Liver (tissue), 9 donors: ENCODE results near the gene TMBIM1. TPM values are rescaled to one million over a fixed set of nuclear protein-coding genes. Genes with fewer than 3 reads are reported as not detected.
A peak's percentile ranks its signal among the peaks of the same experiment; 100 is the strongest.

Source experiments
- DNase-seq: peaks from one replicate; pipeline ENCODE4 v3.0.0-alpha.2; 2017; ENCODE audit warnings: low spot score
- H3K27ac ChIP-seq, 2 donors: one replicate each; pipeline ENCODE4 v1.7.0; 2013; ENCODE audit warnings: inconsistent platforms in 2 of 2, low read length in 2 of 2, control low read depth in 1 of 2, low read depth in 1 of 2, mild to moderate bottlenecking in 1 of 2
- H3K27me3 ChIP-seq, 4 donors: one replicate each; pipeline versions ENCODE4 v1.6.1 to v1.7.0; 2013; ENCODE audit warnings: low read length in 3 of 4, inconsistent platforms in 1 of 4, mild to moderate bottlenecking in 1 of 4, moderate library complexity in 1 of 4; ENCODE audit not compliant: control insufficient read depth in 4 of 4, insufficient read depth in 4 of 4
- H3K36me3 ChIP-seq, 4 donors: one replicate each; pipeline versions ENCODE4 v1.6.1 to v1.7.0; 2013; ENCODE audit warnings: low read length in 3 of 4, mild to moderate bottlenecking in 3 of 4, low read depth in 1 of 4, moderate library complexity in 1 of 4; ENCODE audit not compliant: control insufficient read depth in 4 of 4, insufficient read depth in 3 of 4
- H3K4me1 ChIP-seq, 4 donors: one replicate each; pipeline versions ENCODE4 v1.6.1 to v1.7.0; 2013; ENCODE audit warnings: low read length in 3 of 4, mild to moderate bottlenecking in 3 of 4, moderate library complexity in 1 of 4; ENCODE audit not compliant: control insufficient read depth in 4 of 4, insufficient read depth in 4 of 4
- H3K4me3 ChIP-seq, 3 donors: one replicate each; pipeline versions ENCODE4 v1.6.1 to v1.7.0; 2013; ENCODE audit warnings: low read length in 3 of 3, control low read depth in 1 of 3, low read depth in 1 of 3, mild to moderate bottlenecking in 1 of 3
- H3K9ac ChIP-seq, 2 donors: one replicate each; pipeline ENCODE4 v1.7.0; 2013; ENCODE audit warnings: low read length in 2 of 2, mild to moderate bottlenecking in 2 of 2, moderate library complexity in 2 of 2, control low read depth in 1 of 2, low read depth in 1 of 2
- H3K9me3 ChIP-seq, 4 donors: one replicate each; pipeline versions ENCODE4 v1.6.1 to v1.7.0; 2013; ENCODE audit warnings: low read length in 3 of 4; ENCODE audit not compliant: control insufficient read depth in 4 of 4
- EGR1 ChIP-seq, 2 donors: IDR thresholded peaks; 2 replicates each; pipeline ENCODE4 v1.6.1; 2016 to 2018; ENCODE audit warnings: antibody characterized with exemption in 2 of 2, low read depth in 2 of 2
- FOXA1 ChIP-seq: IDR thresholded peaks from 2 replicates; pipeline ENCODE4 v1.6.1; 2016; ENCODE audit warnings: antibody characterized with exemption
- FOXA2 ChIP-seq: IDR thresholded peaks from 2 replicates; pipeline ENCODE4 v1.6.1; 2016; ENCODE audit warnings: antibody characterized with exemption
- GABPA ChIP-seq, 2 donors: IDR thresholded peaks in 1 of 2; conservative IDR thresholded peaks in 1 of 2; 2 replicates each; pipeline ENCODE4 v1.6.1; 2016; ENCODE audit warnings: antibody characterized with exemption in 2 of 2, mild to moderate bottlenecking in 1 of 2, moderate library complexity in 1 of 2
- HNF4A ChIP-seq, 2 donors: conservative IDR thresholded peaks; 2 replicates each; pipeline ENCODE4 v1.6.1; 2016; ENCODE audit warnings: antibody characterized with exemption in 2 of 2, mild to moderate bottlenecking in 2 of 2
- JUND ChIP-seq, 2 donors: IDR thresholded peaks; 2 replicates each; pipeline ENCODE4 v1.6.1; 2016; ENCODE audit warnings: antibody characterized with exemption in 2 of 2
- NR2F2 ChIP-seq: IDR thresholded peaks from 2 replicates; pipeline ENCODE4 v1.6.1; 2016; ENCODE audit warnings: antibody characterized with exemption
- RAD21 ChIP-seq, 2 donors: IDR thresholded peaks; 2 replicates each; pipeline ENCODE4 v1.6.1; 2016; ENCODE audit warnings: antibody characterized with exemption in 2 of 2, mild to moderate bottlenecking in 2 of 2
- SP1 ChIP-seq: IDR thresholded peaks from 2 replicates; pipeline ENCODE4 v1.6.1; 2018; ENCODE audit warnings: antibody characterized with exemption, mild to moderate bottlenecking
- TAF1 ChIP-seq: conservative IDR thresholded peaks from 2 replicates; pipeline ENCODE4 v1.6.1; 2016; ENCODE audit warnings: antibody characterized with exemption, mild to moderate bottlenecking
- YY1 ChIP-seq: IDR thresholded peaks from 2 replicates; pipeline ENCODE4 v1.6.1; 2016; ENCODE audit warnings: antibody characterized with exemption, mild to moderate bottlenecking
- WGBS: extraction: QIAGEN DNeasy Blood & Tissue Kit; methylation state at CpG from one replicate; pipeline ENCODE4 v1.1.7; 2013; 5-methylcytosine and 5-hydroxymethylcytosine counted together
- polyA plus RNA-seq, 2 donors: library from polyadenylated mRNA; stranded (reverse) in 1 of 2; unstranded in 1 of 2; fragments of 200-250 nt in 1 of 2; fragments of >200 nt in 1 of 2; fragmentation: Nextera tagmentation in 1 of 2; extraction: Ambion mirVana in 1 of 2; gene quantifications; one replicate each; pipeline versions ENCODE4 v1.2.1 to v1.2.3, GENCODE V29; 2013 to 2015
- total RNA-seq, 2 donors: library from RNA; depleted of rRNA; stranded (reverse); fragments of >200 nt; gene quantifications; one replicate each; pipeline ENCODE4 v1.2.3, GENCODE V29; 2014
- TF ChIP-seq, protein P1 (sequence below): IDR thresholded peaks from 2 replicates; pipeline ENCODE4 v1.6.1; 2016; ENCODE audit warnings: antibody characterized with exemption, mild to moderate bottlenecking
- TF ChIP-seq, protein P2 (sequence below): fragments of 150-350 bp; IDR thresholded peaks from 2 replicates; pipeline ENCODE4 v1.5.1; 2017; ENCODE audit warnings: improper control_type of control experiment, low read depth, low read length; ENCODE audit not compliant: missing input control
- donor health status: healthy.
- donor health status: healthy.
- donor health status: healthy.
- donor health status: healthy.
- donor health status: healthy.

The TMBIM1 gene
- total and polyA plus RNA-seq, 4 donors: 61.8 to 133 (median 114) TPM

DNA sequence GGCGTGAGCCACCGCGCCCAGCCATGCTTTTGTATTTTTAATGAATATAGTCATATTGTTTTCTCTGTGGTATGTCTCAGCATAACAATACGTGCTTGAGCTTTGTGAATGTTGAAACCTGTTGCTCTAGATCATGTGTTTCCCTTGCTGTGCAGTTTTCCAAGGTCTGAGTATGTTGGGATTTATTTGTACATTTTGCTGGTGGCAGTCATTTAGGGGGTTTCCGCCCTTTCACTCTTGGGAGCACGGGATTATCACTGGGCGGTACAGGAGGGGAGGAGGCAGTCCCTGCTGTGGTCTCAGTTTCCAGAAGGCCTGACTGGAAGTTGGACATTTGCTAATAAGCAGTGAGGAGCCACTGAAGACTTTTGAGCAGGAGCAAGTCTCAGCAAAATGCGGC lies 39.4 kb upstream of the TMBIM1 start:
- no peaks in the 10 kb centered on the region for H3K27me3 ChIP-seq
- peak overlapping the region in 1 of 2 donors; percentile 0 for H3K27ac ChIP-seq
- TF ChIP-seq JUND (IDR thresholded peaks at IDR 0.05) (no peak), NR2F2 (peak; percentile 29)
- no peak for DNase-seq
- peaks cover 0 to 2% (median under 1%) of the 10 kb centered on the region in 4 donors for H3K36me3 ChIP-seq
- H3K4me3 ChIP-seq: no peak overlapping the region
- WGBS: 78% methylated on average over 8 of the region's 8 CpGs
- no peaks in the 10 kb centered on the region for H3K9me3 ChIP-seq
- peaks cover 10 to 23% (median 14%) of the 10 kb centered on the region in 4 donors for H3K4me1 ChIP-seq
- H3K9ac ChIP-seq: peak overlapping the region in 1 of 2 donors; percentile 14

DNA sequence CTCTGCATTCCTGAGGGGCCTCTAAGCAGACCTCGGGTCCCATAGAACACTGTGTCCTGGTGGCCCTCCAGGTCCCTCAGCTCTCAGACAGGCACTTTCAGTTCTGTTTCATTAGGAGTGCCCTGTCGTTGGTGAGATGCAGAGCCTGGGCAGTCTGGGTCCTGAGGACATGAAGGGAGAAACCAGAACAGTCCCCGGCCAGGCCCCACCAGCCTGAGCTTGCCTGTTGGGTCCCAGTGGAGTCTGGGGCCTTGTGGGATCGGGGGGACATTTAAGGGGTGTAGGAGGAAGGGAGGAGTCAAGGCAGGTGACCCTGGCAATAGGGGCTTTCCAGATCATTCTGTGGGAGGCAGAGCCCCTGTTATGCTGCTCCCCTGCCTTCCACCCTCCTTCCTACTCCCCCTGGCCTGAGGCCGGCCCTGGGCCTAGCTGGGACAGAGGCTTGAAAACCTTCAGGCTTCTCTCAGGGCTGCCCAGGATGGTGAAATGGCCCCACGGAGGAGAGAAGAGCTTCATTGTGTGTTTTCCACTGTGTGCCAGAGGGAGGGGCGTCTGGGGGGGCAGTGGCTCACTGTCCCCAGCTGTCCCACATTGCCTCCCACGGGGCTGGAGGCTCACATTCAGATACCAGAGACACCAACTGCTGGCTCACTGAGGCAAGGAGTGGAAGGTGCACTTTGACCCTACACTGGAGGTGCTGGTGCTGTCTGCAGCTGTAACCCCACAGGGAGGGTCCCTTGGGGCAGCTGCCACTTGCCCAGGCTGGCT lies 37.7 kb upstream of the TMBIM1 start:
- WGBS: 76% methylated on average over 8 of the region's 8 CpGs
- TF ChIP-seq NR2F2 (no peak), SP1 (no peak), RAD21 (IDR thresholded peaks at IDR 0.05) (no peak), EGR1 (IDR thresholded peaks at IDR 0.05; ENCODE audit: low read depth in 2 of 2) (no peak), YY1 (no peak), FOXA1 (no peak), FOXA2 (no peak), GABPA (IDR thresholded peaks at IDR 0.05 in 1 of 2, conservative IDR thresholded peaks at IDR 0.05 in 1 of 2) (no peak), TAF1 (no peak), HNF4A (conservative IDR thresholded peaks at IDR 0.05) (no peak)
- TF ChIP-seq, protein P1, sequence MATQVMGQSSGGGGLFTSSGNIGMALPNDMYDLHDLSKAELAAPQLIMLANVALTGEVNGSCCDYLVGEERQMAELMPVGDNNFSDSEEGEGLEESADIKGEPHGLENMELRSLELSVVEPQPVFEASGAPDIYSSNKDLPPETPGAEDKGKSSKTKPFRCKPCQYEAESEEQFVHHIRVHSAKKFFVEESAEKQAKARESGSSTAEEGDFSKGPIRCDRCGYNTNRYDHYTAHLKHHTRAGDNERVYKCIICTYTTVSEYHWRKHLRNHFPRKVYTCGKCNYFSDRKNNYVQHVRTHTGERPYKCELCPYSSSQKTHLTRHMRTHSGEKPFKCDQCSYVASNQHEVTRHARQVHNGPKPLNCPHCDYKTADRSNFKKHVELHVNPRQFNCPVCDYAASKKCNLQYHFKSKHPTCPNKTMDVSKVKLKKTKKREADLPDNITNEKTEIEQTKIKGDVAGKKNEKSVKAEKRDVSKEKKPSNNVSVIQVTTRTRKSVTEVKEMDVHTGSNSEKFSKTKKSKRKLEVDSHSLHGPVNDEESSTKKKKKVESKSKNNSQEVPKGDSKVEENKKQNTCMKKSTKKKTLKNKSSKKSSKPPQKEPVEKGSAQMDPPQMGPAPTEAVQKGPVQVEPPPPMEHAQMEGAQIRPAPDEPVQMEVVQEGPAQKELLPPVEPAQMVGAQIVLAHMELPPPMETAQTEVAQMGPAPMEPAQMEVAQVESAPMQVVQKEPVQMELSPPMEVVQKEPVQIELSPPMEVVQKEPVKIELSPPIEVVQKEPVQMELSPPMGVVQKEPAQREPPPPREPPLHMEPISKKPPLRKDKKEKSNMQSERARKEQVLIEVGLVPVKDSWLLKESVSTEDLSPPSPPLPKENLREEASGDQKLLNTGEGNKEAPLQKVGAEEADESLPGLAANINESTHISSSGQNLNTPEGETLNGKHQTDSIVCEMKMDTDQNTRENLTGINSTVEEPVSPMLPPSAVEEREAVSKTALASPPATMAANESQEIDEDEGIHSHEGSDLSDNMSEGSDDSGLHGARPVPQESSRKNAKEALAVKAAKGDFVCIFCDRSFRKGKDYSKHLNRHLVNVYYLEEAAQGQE: no peak
- TF ChIP-seq, protein P2, sequence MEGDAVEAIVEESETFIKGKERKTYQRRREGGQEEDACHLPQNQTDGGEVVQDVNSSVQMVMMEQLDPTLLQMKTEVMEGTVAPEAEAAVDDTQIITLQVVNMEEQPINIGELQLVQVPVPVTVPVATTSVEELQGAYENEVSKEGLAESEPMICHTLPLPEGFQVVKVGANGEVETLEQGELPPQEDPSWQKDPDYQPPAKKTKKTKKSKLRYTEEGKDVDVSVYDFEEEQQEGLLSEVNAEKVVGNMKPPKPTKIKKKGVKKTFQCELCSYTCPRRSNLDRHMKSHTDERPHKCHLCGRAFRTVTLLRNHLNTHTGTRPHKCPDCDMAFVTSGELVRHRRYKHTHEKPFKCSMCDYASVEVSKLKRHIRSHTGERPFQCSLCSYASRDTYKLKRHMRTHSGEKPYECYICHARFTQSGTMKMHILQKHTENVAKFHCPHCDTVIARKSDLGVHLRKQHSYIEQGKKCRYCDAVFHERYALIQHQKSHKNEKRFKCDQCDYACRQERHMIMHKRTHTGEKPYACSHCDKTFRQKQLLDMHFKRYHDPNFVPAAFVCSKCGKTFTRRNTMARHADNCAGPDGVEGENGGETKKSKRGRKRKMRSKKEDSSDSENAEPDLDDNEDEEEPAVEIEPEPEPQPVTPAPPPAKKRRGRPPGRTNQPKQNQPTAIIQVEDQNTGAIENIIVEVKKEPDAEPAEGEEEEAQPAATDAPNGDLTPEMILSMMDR: no peak

More for the DNA sequence above, 37.7 kb upstream of the TMBIM1 start:
- H3K4me1 ChIP-seq: peaks cover 13 to 23% (median 19%) of the 10 kb centered on the region in 4 donors
- DNase-seq: no peak
- no peak overlapping the region for H3K9ac ChIP-seq
- H3K9me3 ChIP-seq: no peaks in the 10 kb centered on the region
- H3K36me3 ChIP-seq: peaks cover 0 to 2% (median under 1%) of the 10 kb centered on the region in 4 donors
- H3K4me3 ChIP-seq: no peak overlapping the region
- H3K27me3 ChIP-seq: no peaks in the 10 kb centered on the region
- no peak overlapping the region for H3K27ac ChIP-seq
